H1 (cell line): ENCODE measurements around the gene ME1. TPM values are rescaled to one million over a fixed set of nuclear protein-coding genes. Genes with fewer than 3 reads are reported as not detected.

Experiments used
- CTCF ChIA-PET: fragments of 300-600 bp; sonication (Branson Sonifier 250); formaldehyde crosslinking; loops from one replicate; lab custom pipeline; 2021; ENCODE audit not compliant: partially characterized antibody; lab: Charles Lee
- POLR2A ChIA-PET: fragments of 300-600 bp; sonication (Branson Sonifier 250); formaldehyde crosslinking; loops from one replicate; lab custom pipeline; 2021; ENCODE audit warnings: inconsistent platforms; ENCODE audit not compliant: partially characterized antibody; lab: Charles Lee
- DNase-seq, 2 experiments: peaks; one replicate each; pipeline versions ENCODE4 v3.0.0 to v3.0.0-alpha.2; 2010 to 2022; ENCODE audit warnings: low spot score in 2 of 2, low read depth in 1 of 2, mixed read lengths in 1 of 2
- FAIRE-seq: peaks from 2 replicates; lab custom pipeline; 2011; peaks lifted over from hg19 to GRCh38; lab: Jason Lieb, UNC
- H2AFZ ChIP-seq: 2 replicates; pipeline ENCODE4 v1.8.1; 2012; ENCODE audit warnings: low read length, inconsistent platforms
- H2AK5ac ChIP-seq: 2 replicates; pipeline ENCODE4 v1.6.1; 2013; ENCODE audit warnings: low read depth, low read length
- H2BK120ac ChIP-seq: replicated peaks from 2 replicates; pipeline ENCODE3; 2013; ENCODE audit warnings: low read depth, low read length, inconsistent platforms
- H2BK12ac ChIP-seq: 2 replicates; pipeline ENCODE4 v1.6.1; 2013; ENCODE audit warnings: low read depth, low read length
- H2BK15ac ChIP-seq: 2 replicates; pipeline ENCODE4 v1.6.1; 2013; ENCODE audit warnings: low read length
- H2BK20ac ChIP-seq: 2 replicates; pipeline ENCODE4 v1.6.1; 2013; ENCODE audit warnings: low read length
- H2BK5ac ChIP-seq: 2 replicates; pipeline ENCODE4 v1.6.1; 2013; ENCODE audit warnings: low read depth, low read length
- H3K14ac ChIP-seq: 2 replicates; pipeline ENCODE4 v1.6.1; 2013; ENCODE audit warnings: inconsistent platforms; ENCODE audit not compliant: insufficient read length
- H3K18ac ChIP-seq: 2 replicates; pipeline ENCODE4 v1.6.1; 2013; ENCODE audit warnings: low read length; ENCODE audit errors: extremely low read depth
- H3K23ac ChIP-seq: 2 replicates; pipeline ENCODE4 v1.6.1; 2013; ENCODE audit warnings: inconsistent platforms; ENCODE audit not compliant: insufficient read length
- H3K23me2 ChIP-seq: 2 replicates; pipeline ENCODE4 v1.6.1; 2013; ENCODE audit warnings: low read depth, low read length
- H3K27ac ChIP-seq: 2 replicates; pipeline ENCODE4 v1.6.1; 2011; ENCODE audit warnings: low read depth, low read length, inconsistent platforms
- H3K27me3 ChIP-seq, 4 experiments: replicated peaks in 1 of 4; 1 replicate in 1 of 4; 2 replicates in 3 of 4; pipeline versions ENCODE4 v1.6.1 to v1.8.1; 2011 to 2013; ENCODE audit warnings: low read length in 3 of 4, mild to moderate bottlenecking in 3 of 4, inconsistent platforms in 2 of 4, mixed read lengths in 2 of 4, moderate library complexity in 1 of 4; ENCODE audit not compliant: control insufficient read depth in 3 of 4, insufficient read depth in 3 of 4; ENCODE audit errors: extremely low read depth in 1 of 4
- H3K36me3 ChIP-seq, 4 experiments: 2 replicates each; pipeline versions ENCODE4 v1.6.1 to v1.8.1; 2011 to 2013; ENCODE audit warnings: mild to moderate bottlenecking in 4 of 4, low read length in 3 of 4, moderate library complexity in 2 of 4, control low read depth in 1 of 4, inconsistent platforms in 1 of 4; ENCODE audit not compliant: insufficient read depth in 4 of 4, control insufficient read depth in 2 of 4
- H3K4ac ChIP-seq: replicated peaks from 2 replicates; pipeline ENCODE3; 2013; ENCODE audit warnings: low read length, low read depth, mixed read lengths, inconsistent platforms; ENCODE audit not compliant: insufficient read length
- H3K4me1 ChIP-seq, 4 experiments: replicated peaks in 1 of 4; 1 replicate in 1 of 4; 2 replicates in 3 of 4; pipeline versions ENCODE4 v1.6.1 to v1.8.1; 2011 to 2013; ENCODE audit warnings: low read length in 3 of 4, inconsistent platforms in 2 of 4, mixed read lengths in 1 of 4; ENCODE audit not compliant: insufficient read depth in 4 of 4, control insufficient read depth in 3 of 4
- H3K4me2 ChIP-seq, 2 experiments: 2 replicates each; pipeline versions ENCODE4 v1.6.1 to v1.8.1; 2011 to 2013; ENCODE audit warnings: low read depth in 2 of 2, low read length in 2 of 2, control low read depth in 1 of 2, inconsistent platforms in 1 of 2, mild to moderate bottlenecking in 1 of 2; ENCODE audit not compliant: insufficient read depth in 1 of 2
- H3K4me3 ChIP-seq, 4 experiments: fragments of 200-600, 300-600 bp in 1 of 4; sonication (generic), shearing (Covaris generic), sonication (Bioruptor Twin) in 1 of 4; 2 replicates each; pipeline versions ENCODE4 v1.5.1 to v1.8.1; 2011 to 2016; ENCODE audit warnings: low read length in 4 of 4, low read depth in 3 of 4, control low read depth in 2 of 4, inconsistent platforms in 2 of 4, mild to moderate bottlenecking in 2 of 4, mixed read lengths in 1 of 4, moderate library complexity in 1 of 4; ENCODE audit not compliant: insufficient read depth in 2 of 4; ENCODE audit errors: extremely low read depth in 1 of 4
- H3K56ac ChIP-seq: replicated peaks from 2 replicates; pipeline ENCODE3; 2013; ENCODE audit warnings: low read depth, mild to moderate bottlenecking, mixed read lengths, low read length, inconsistent platforms; ENCODE audit not compliant: insufficient read length
- H3K79me1 ChIP-seq: 2 replicates; pipeline ENCODE4 v1.6.1; 2013; ENCODE audit warnings: low read depth, low read length, control low read depth
- H3K79me2 ChIP-seq, 2 experiments: 2 replicates each; pipeline versions ENCODE4 v1.6.1 to v1.8.1; 2012 to 2013; ENCODE audit warnings: low read length in 2 of 2, mild to moderate bottlenecking in 2 of 2, inconsistent platforms in 1 of 2; ENCODE audit not compliant: insufficient read depth in 2 of 2, control insufficient read depth in 1 of 2
- H3K9ac ChIP-seq, 4 experiments: replicated peaks in 1 of 4; 1 replicate in 1 of 4; 2 replicates in 3 of 4; pipeline versions ENCODE4 v1.6.1 to v1.8.1; 2011 to 2013; ENCODE audit warnings: low read depth in 3 of 4, low read length in 3 of 4, control low read depth in 2 of 4, mild to moderate bottlenecking in 2 of 4, moderate library complexity in 2 of 4, inconsistent platforms in 1 of 4; ENCODE audit errors: extremely low read depth in 1 of 4
- H3K9me3 ChIP-seq, 2 experiments: 2 replicates each; pipeline versions ENCODE4 v1.6.1 to v1.8.1; 2012 to 2013; ENCODE audit warnings: mild to moderate bottlenecking in 2 of 2, moderate library complexity in 2 of 2, control low read depth in 1 of 2, inconsistent platforms in 1 of 2, low read depth in 1 of 2, low read length in 1 of 2, mixed read lengths in 1 of 2; ENCODE audit not compliant: insufficient read depth in 2 of 2
- H4K20me1 ChIP-seq, 2 experiments: replicated peaks in 1 of 2; 2 replicates each; pipeline versions ENCODE3 to v1.8.1; 2011 to 2013; ENCODE audit warnings: inconsistent platforms in 2 of 2, low read length in 2 of 2, mild to moderate bottlenecking in 1 of 2; ENCODE audit not compliant: insufficient read depth in 2 of 2, control insufficient read depth in 1 of 2
- H4K5ac ChIP-seq: 2 replicates; pipeline ENCODE4 v1.6.1; 2013; ENCODE audit warnings: low read length, low read depth, mixed read lengths, inconsistent platforms; ENCODE audit not compliant: insufficient read length
- H4K8ac ChIP-seq: 2 replicates; pipeline ENCODE4 v1.8.0; 2013; ENCODE audit warnings: mild to moderate bottlenecking, moderate library complexity, low read length, inconsistent platforms; ENCODE audit not compliant: insufficient read depth; ENCODE audit errors: extremely low read depth
- H4K91ac ChIP-seq: replicated peaks from 2 replicates; pipeline ENCODE3; 2013; ENCODE audit warnings: low read length, mixed read lengths, inconsistent platforms; ENCODE audit not compliant: insufficient read length
- CBX8 ChIP-seq: fragments of 300-800, 300-1000 bp; sonication (generic); IDR thresholded peaks from 2 replicates; pipeline ENCODE4 v1.7.1; 2016; ENCODE audit warnings: low read depth, low read length, borderline replicate concordance
- EGR1 ChIP-seq: IDR thresholded peaks from 2 replicates; pipeline ENCODE4 v1.6.1; 2011; ENCODE audit warnings: low read depth, low read length, borderline replicate concordance
- EZH2 ChIP-seq: fragments of 200-600 bp; sonication (generic); IDR thresholded peaks from 2 replicates; pipeline ENCODE4 v1.7.1; 2012; ENCODE audit warnings: low read depth, mild to moderate bottlenecking, moderate library complexity, low read length, inconsistent platforms; ENCODE audit not compliant: severe bottlenecking
- HDAC2 ChIP-seq, 2 experiments: fragments of 300-600 bp in 1 of 2; sonication (generic) in 1 of 2; IDR thresholded peaks; 2 replicates each; pipeline ENCODE4 v1.6.1; 2011 to 2012; ENCODE audit warnings: low read depth in 2 of 2, low read length in 2 of 2, mild to moderate bottlenecking in 2 of 2, moderate library complexity in 2 of 2, borderline replicate concordance in 1 of 2, inconsistent platforms in 1 of 2
- MAFK ChIP-seq: IDR thresholded peaks from 2 replicates; pipeline ENCODE4 v1.6.1; 2012; ENCODE audit warnings: low read depth, mild to moderate bottlenecking, improper control_type of control experiment, low read length
- TAF1 ChIP-seq: IDR thresholded peaks from 2 replicates; pipeline ENCODE4 v1.6.1; 2011; ENCODE audit warnings: mild to moderate bottlenecking, low read depth, low read length
- WGBS, 2 experiments: shearing (Covaris generic) in 1 of 2; methylation state at CpG; one replicate each; pipeline versions ENCODE4 v1.1.6 to v1.1.7; 2013 to 2015; ENCODE audit warnings: low lambda C conversion rate in 2 of 2, mixed read lengths in 2 of 2, inconsistent platforms in 1 of 2, low coverage in 1 of 2, missing lambda C conversion rate in 1 of 2; ENCODE audit not compliant: insufficient replicate concordance in 2 of 2, insufficient coverage in 1 of 2, insufficient read length in 1 of 2; ENCODE audit errors: extremely low coverage in 1 of 2, missing lambda C conversion rate in 1 of 2; 5-methylcytosine and 5-hydroxymethylcytosine counted together
- polyA plus RNA-seq, 7 experiments: library from polyadenylated mRNA; depleted of rRNA in 3 of 7; stranded (reverse) in 5 of 7; unstranded in 2 of 7; fragments of >200 nt in 5 of 7; fragments of 200-250 nt in 2 of 7; gene quantifications; 1 replicate in 5 of 7; 2 replicates in 1 of 7; 4 replicates in 1 of 7; pipeline versions ENCODE4 v1.2.1 to v1.2.3, GENCODE V29; 2011 to 2013; ENCODE audit warnings: missing spikeins in 2 of 7, mixed read lengths in 2 of 7
- total RNA-seq: library from RNA; stranded (reverse); fragmentation: NEBNext Ultra II Directional; extraction: Animal tissue kit (Norgen Biotek cat#: 25700); gene quantifications from 2 replicates; pipeline ENCODE4 v1.2.1, GENCODE V29; 2021
- TF ChIP-seq, protein P1 (sequence below): IDR thresholded peaks from 2 replicates; pipeline ENCODE4 v1.6.1; 2012; ENCODE audit warnings: low read length, inconsistent platforms
- TF ChIP-seq, protein P2 (sequence below): IDR thresholded peaks from 2 replicates; pipeline ENCODE4 v1.6.1; 2012; ENCODE audit warnings: inconsistent platforms

The ME1 gene
- total and polyA plus RNA-seq, 2 of the 8 experiments (the other 6 are each of a cell fraction or from before 2014, with no cell fraction given): 1.3 to 3.9 TPM

DNA sequence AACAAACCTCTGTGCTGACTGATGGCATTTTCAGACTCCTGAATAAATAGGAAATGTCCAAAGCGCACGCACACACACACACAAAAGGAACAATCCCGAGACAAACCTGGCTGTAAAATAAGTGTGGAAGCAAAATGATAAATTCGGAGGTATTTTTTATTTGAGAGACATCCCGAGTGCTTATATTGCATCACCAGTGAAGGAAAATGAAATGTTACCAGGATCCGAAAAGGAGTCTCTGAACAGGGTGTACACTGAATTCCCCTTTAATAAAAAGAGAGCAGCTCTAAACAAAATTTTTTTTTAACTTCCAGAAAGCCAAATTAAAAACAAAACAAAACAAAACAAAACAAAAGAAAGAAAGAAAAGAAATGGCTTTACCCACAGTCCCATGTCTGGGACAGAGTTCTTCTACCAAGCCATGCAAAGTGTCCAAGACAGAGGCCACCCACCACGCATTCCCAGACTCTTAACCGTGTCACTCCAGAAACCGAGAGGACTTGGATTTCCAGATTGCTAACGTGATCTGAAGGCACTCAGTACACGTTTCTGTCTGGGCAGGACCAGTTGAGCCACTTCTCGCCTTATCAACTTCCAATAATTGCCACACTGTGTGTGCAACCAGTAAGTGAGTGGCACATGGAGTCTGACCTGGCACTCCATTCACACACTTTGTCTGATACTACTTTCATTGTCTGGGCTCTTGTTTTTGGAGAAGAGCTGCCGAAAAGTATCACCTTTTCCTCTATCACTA lies 817 bp downstream of the ME1 start:
- Histone ChIP-seq H3K9ac (peak overlapping the region in 2 of 4 experiments; percentile 27 to 29; a peak in 3 of 7 replicates), H4K91ac (peak overlapping the region; percentile 36), H4K8ac (peak overlapping the region; percentile 87; the same call in 1 of the 2 replicates), H3K23me2 (peaks cover 2% of the 10 kb centered on the region; the same call in 1 of the 2 replicates), H2AFZ (peak overlapping the region; percentile 94), H4K20me1 (no peaks in the 10 kb centered on the region), H3K36me3 (no peaks in the 10 kb centered on the region), H3K27me3 (peaks cover 0 to 4% (median 0%) of the 10 kb centered on the region in 4 experiments; a peak in 1 of 7 replicates), H2BK5ac (no peak overlapping the region; the same call in 1 of the 2 replicates), H3K27ac (no peak overlapping the region), H3K4me3 (peak overlapping the region; percentile 50 to 66 (median 56)), H2BK120ac (no peak overlapping the region), H3K79me1 (no peaks in the 10 kb centered on the region), H3K23ac (no peak overlapping the region), H3K79me2 (0 out of 4 replicates have a peak, but pooled peaks cover 0 to 5% of the 10 kb centered on the region in 2 experiments), H3K4me1 (peaks cover 0 to 9% (median 6%) of the 10 kb centered on the region in 4 experiments; a peak in 6 of 7 replicates), H2BK20ac (no peak overlapping the region; the same call in 1 of the 2 replicates), H2AK5ac (no peak overlapping the region; the same call in 1 of the 2 replicates), H2BK15ac (peak overlapping the region; percentile 66; the same call in 1 of the 2 replicates), H4K5ac (no peak overlapping the region), H3K56ac (no peak overlapping the region), H3K4ac (no peak overlapping the region), H3K4me2 (peak overlapping the region; percentile 81 to 95), H3K14ac (no peak overlapping the region), H3K9me3 (peaks cover 0 to 5% of the 10 kb centered on the region in 2 experiments; a peak in 1 of 4 replicates), H2BK12ac (peak overlapping the region; percentile 60), H3K18ac (peak overlapping the region; percentile 72; the same call in 1 of the 2 replicates)
- ChIA-PET POLR2A (interaction anchor here (1.4 kb wide), 1 partner anchor 82 kb away, joined by 3 read pairs; no protein-coding TSS in a partner anchor), CTCF (interaction anchor here (0.6 to 2.0 kb wide), 5 partner anchors 12 to 364 kb away, joined by 3 to 4 read pairs (median 4); partner anchors contain the start of gene UBE3D)
- 59% methylated on average over 13 of the region's 13 CpGs; no CpG with 5 or more reads in 1 of the 2 experiments for WGBS, 2 experiments
- no peak for DNase-seq
- FAIRE-seq: no peak
- TF ChIP-seq EZH2 (no peak), HDAC2 (IDR thresholded peaks at IDR 0.05; ENCODE audit: borderline replicate concordance in 1 of 2, low read depth in 2 of 2, low read length in 2 of 2) (no peak), CBX8 (no peak), EGR1 (no peak), TAF1 (no peak), MAFK (no peak)
- TF ChIP-seq, protein P1, sequence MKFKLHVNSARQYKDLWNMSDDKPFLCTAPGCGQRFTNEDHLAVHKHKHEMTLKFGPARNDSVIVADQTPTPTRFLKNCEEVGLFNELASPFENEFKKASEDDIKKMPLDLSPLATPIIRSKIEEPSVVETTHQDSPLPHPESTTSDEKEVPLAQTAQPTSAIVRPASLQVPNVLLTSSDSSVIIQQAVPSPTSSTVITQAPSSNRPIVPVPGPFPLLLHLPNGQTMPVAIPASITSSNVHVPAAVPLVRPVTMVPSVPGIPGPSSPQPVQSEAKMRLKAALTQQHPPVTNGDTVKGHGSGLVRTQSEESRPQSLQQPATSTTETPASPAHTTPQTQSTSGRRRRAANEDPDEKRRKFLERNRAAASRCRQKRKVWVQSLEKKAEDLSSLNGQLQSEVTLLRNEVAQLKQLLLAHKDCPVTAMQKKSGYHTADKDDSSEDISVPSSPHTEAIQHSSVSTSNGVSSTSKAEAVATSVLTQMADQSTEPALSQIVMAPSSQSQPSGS: no peak
- TF ChIP-seq, protein P2, sequence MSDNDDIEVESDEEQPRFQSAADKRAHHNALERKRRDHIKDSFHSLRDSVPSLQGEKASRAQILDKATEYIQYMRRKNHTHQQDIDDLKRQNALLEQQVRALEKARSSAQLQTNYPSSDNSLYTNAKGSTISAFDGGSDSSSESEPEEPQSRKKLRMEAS: no peak
